Caco-2 (cell line): ENCODE data around the gene SYTL5. TPM values are rescaled to one million over a fixed set of nuclear protein-coding genes. Genes with fewer than 3 reads are reported as not detected.

Experiments
- BruUV-seq: library from RNA; stranded (reverse); fragments of 400-500 nt; replicated peaks from 2 replicates; lab custom pipeline; 2021; lab: Mats Ljungman, UMichigan
- CTCF ChIA-PET: fragments of 300-600 bp; sonication (Branson Sonifier 250); formaldehyde crosslinking; loops from one replicate; lab custom pipeline; 2022; ENCODE audit warnings: antibody characterized with exemption; lab: Charles Lee
- POLR2A ChIA-PET: fragments of 300-600 bp; sonication (Branson Sonifier 250); formaldehyde crosslinking; loops from one replicate; lab custom pipeline; 2022; ENCODE audit warnings: antibody characterized with exemption; lab: Charles Lee
- DNase-seq, 2 experiments: peaks; one replicate each; pipeline versions ENCODE4 v3.0.0 to v3.0.0-alpha.2; 2020 to 2022
- H3K27me3 ChIP-seq: replicated peaks from 2 replicates; pipeline ENCODE4 v1.6.0; 2011; ENCODE audit warnings: low read length; ENCODE audit not compliant: control insufficient read depth, insufficient read depth
- H3K36me3 ChIP-seq: 2 replicates; pipeline ENCODE4 v1.5.1; 2011; ENCODE audit warnings: low read length; ENCODE audit not compliant: control insufficient read depth, insufficient read depth
- H3K4me1 ChIP-seq: fragments of 250-450 bp; sonication (Bioruptor Pico); 2 replicates; pipeline ENCODE4 v1.5.1; 2020; ENCODE audit warnings: mild to moderate bottlenecking
- H3K4me3 ChIP-seq: 2 replicates; pipeline ENCODE4 v1.5.1; 2011; ENCODE audit warnings: low read depth, mild to moderate bottlenecking, control low read depth, low read length
- H3K9me3 ChIP-seq: fragments of 250-450 bp; sonication (Bioruptor Pico); 2 replicates; pipeline ENCODE4 v1.5.1; 2020; ENCODE audit warnings: mild to moderate bottlenecking, moderate library complexity
- H3K27ac Mint-ChIP-seq: one replicate; pipeline ENCODE4 v1.8.0; 2022; ENCODE audit warnings: mixed read lengths; ENCODE audit not compliant: unreplicated experiment
- H3K27me3 Mint-ChIP-seq: one replicate; pipeline ENCODE4 v1.8.0; 2022; ENCODE audit warnings: mixed read lengths; ENCODE audit not compliant: insufficient read depth, unreplicated experiment
- H3K36me3 Mint-ChIP-seq: one replicate; pipeline ENCODE4 v1.8.0; 2022; ENCODE audit warnings: mild to moderate bottlenecking, mixed read lengths; ENCODE audit not compliant: insufficient read depth, unreplicated experiment
- H3K4me1 Mint-ChIP-seq: one replicate; pipeline ENCODE4 v1.8.0; 2022; ENCODE audit warnings: low read depth, mixed read lengths; ENCODE audit not compliant: unreplicated experiment
- H3K4me3 Mint-ChIP-seq: one replicate; pipeline ENCODE4 v1.8.0; 2022; ENCODE audit warnings: mild to moderate bottlenecking, moderate library complexity, mixed read lengths; ENCODE audit not compliant: unreplicated experiment
- H3K9me3 Mint-ChIP-seq: one replicate; pipeline ENCODE4 v1.8.0; 2022; ENCODE audit warnings: mixed read lengths; ENCODE audit not compliant: unreplicated experiment
- intact Hi-C: fragments of 100-400 bp; cut with micrococcal nuclease; formaldehyde crosslinking; loops from one replicate; pipeline ENCODE4 v1.10.0; 2022; ENCODE audit not compliant: unreplicated experiment
- total RNA-seq: library from RNA; stranded (reverse); gene quantifications from 2 replicates; pipeline ENCODE4 v1.2.3, GENCODE V29; 2022
- TF ChIP-seq, protein P1 (sequence below), 2 experiments: fragments of 200-600 bp in 1 of 2; IDR thresholded peaks; 1 replicate in 1 of 2; 2 replicates in 1 of 2; pipeline versions ENCODE4 v1.5.1 to v1.8.0; 2011 to 2022; ENCODE audit warnings: antibody characterized with exemption in 1 of 2, control low read depth in 1 of 2, inconsistent platforms in 1 of 2, low read depth in 1 of 2, low read length in 1 of 2, mild to moderate bottlenecking in 1 of 2, moderate library complexity in 1 of 2; ENCODE audit not compliant: insufficient read depth in 1 of 2, severe bottlenecking in 1 of 2, unreplicated experiment in 1 of 2

SYTL5 gene
- total RNA-seq, 1 experiment from 2014 or later: 8.9 TPM

DNA sequence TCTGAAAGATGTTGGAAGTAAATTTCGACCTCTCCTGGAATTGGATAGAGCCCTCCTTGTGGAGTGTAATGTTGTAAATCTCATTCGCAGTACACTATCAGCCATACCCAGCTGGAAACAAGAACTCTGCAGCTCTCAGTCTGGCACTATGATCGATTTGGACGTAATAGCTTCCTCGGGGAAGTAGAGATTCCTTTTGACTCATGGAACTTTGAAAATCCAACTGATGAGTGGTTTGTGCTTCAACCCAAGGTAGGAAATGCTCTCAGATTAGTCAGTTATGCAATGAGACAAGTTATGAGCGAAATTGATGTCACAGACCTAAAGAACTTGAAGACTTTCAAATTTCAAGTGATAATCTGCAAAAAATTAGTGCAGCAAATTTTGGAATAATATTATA, 103.9 kb downstream of the SYTL5 start:
- no peaks in the 10 kb centered on the region for H3K27me3 Mint-ChIP-seq
- no peak for DNase-seq
- intact Hi-C loops: no loop called here
- peaks cover 5% of the 10 kb centered on the region for H3K4me1 Mint-ChIP-seq
- Histone ChIP-seq H3K4me3 (no peak overlapping the region), H3K27me3 (no peaks in the 10 kb centered on the region), H3K36me3 (no peaks in the 10 kb centered on the region), H3K4me1 (no peaks in the 10 kb centered on the region; the same call in 1 of the 2 replicates), H3K9me3 (no peaks in the 10 kb centered on the region)
- H3K9me3 Mint-ChIP-seq: no peaks in the 10 kb centered on the region
- POLR2A ChIA-PET: no interaction called here
- no peak overlapping the region for H3K4me3 Mint-ChIP-seq
- no peak overlapping the region for H3K27ac Mint-ChIP-seq
- CTCF ChIA-PET: no interaction called here
- BruUV-seq: no TSS peak
- TF ChIP-seq, protein P1, sequence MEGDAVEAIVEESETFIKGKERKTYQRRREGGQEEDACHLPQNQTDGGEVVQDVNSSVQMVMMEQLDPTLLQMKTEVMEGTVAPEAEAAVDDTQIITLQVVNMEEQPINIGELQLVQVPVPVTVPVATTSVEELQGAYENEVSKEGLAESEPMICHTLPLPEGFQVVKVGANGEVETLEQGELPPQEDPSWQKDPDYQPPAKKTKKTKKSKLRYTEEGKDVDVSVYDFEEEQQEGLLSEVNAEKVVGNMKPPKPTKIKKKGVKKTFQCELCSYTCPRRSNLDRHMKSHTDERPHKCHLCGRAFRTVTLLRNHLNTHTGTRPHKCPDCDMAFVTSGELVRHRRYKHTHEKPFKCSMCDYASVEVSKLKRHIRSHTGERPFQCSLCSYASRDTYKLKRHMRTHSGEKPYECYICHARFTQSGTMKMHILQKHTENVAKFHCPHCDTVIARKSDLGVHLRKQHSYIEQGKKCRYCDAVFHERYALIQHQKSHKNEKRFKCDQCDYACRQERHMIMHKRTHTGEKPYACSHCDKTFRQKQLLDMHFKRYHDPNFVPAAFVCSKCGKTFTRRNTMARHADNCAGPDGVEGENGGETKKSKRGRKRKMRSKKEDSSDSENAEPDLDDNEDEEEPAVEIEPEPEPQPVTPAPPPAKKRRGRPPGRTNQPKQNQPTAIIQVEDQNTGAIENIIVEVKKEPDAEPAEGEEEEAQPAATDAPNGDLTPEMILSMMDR (IDR thresholded peaks at IDR 0.05; ENCODE audit: insufficient read depth in 1 of 2, low read depth in 1 of 2, low read length in 1 of 2, severe bottlenecking in 1 of 2, unreplicated experiment in 1 of 2): no peak
- H3K36me3 Mint-ChIP-seq: no peaks in the 10 kb centered on the region

DNA sequence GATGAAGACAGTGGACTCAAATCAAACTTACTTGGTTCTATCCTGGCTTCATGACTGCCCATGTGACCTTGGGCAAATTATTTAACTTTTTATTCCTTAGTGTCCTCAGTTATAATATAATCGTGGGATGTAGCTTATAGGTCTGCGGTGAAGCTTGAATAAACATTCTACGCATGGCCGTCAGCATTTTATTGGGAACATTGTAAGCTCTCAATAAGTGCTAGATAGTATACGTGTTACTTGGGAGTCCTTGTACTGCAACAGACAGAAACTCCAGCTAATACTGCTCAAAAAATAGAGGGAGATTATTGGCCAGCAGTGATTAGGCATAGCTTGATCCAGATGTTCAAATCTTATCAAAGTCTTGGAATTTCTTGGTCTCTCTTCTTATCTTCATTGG, 104.8 kb downstream of the SYTL5 start:
- intact Hi-C loops: no loop called here
- Histone ChIP-seq H3K27me3 (no peaks in the 10 kb centered on the region), H3K9me3 (no peaks in the 10 kb centered on the region), H3K4me3 (no peak overlapping the region), H3K36me3 (no peaks in the 10 kb centered on the region), H3K4me1 (no peaks in the 10 kb centered on the region; the same call in 1 of the 2 replicates)
- ChIA-PET POLR2A (no interaction called here), CTCF (no interaction called here)
- no peak overlapping the region for H3K4me3 Mint-ChIP-seq
- no peak overlapping the region for H3K27ac Mint-ChIP-seq
- H3K27me3 Mint-ChIP-seq: no peaks in the 10 kb centered on the region
- no peak for DNase-seq
- BruUV-seq: no TSS peak
- H3K36me3 Mint-ChIP-seq: no peaks in the 10 kb centered on the region
- peaks cover 5% of the 10 kb centered on the region for H3K4me1 Mint-ChIP-seq
- TF ChIP-seq, protein P1 (IDR thresholded peaks at IDR 0.05; ENCODE audit: insufficient read depth in 1 of 2, low read depth in 1 of 2, low read length in 1 of 2, severe bottlenecking in 1 of 2, unreplicated experiment in 1 of 2): no peak
- H3K9me3 Mint-ChIP-seq: no peaks in the 10 kb centered on the region

DNA sequence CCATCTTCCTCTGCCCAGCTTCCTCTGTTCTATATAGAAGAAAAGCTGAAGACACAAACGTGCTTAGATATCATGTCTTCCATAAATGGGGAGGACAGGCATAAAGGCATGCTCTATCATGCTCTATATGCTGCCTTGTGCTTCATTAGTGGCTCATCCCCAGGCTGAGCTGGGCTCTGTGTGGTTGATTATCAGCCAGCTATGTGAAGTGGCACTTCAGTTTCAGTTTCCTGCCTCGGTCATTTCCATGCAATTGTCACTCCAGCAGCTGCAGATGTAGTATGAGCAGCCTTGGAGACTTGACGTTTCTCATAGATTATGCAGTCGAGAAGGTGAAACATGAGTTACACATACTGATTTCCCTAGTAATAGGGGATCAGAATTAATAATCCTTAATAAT, 106.2 kb downstream of the SYTL5 start:
- TF ChIP-seq, protein P1 (IDR thresholded peaks at IDR 0.05; ENCODE audit: insufficient read depth in 1 of 2, low read depth in 1 of 2, low read length in 1 of 2, severe bottlenecking in 1 of 2, unreplicated experiment in 1 of 2): no peak
- no peaks in the 10 kb centered on the region for H3K36me3 Mint-ChIP-seq
- H3K4me1 ChIP-seq: no peaks in the 10 kb centered on the region; the same call in 1 of the 2 replicates
- H3K27me3 Mint-ChIP-seq: no peaks in the 10 kb centered on the region
- ChIA-PET POLR2A (no interaction called here), CTCF (no interaction called here)
- H3K27me3 ChIP-seq: no peaks in the 10 kb centered on the region
- no peaks in the 10 kb centered on the region for H3K9me3 ChIP-seq
- no TSS peak for BruUV-seq
- DNase-seq: no peak
- H3K27ac Mint-ChIP-seq: no peak overlapping the region
- no peaks in the 10 kb centered on the region for H3K36me3 ChIP-seq
- H3K4me3 Mint-ChIP-seq: no peak overlapping the region
- no peaks in the 10 kb centered on the region for H3K9me3 Mint-ChIP-seq
- H3K4me1 Mint-ChIP-seq: no peaks in the 10 kb centered on the region
- intact Hi-C loops: no loop called here
- no peak overlapping the region for H3K4me3 ChIP-seq
